H9 (cell line): Measurements from ENCODE around the gene ERC2. TPM values are rescaled to one million over a fixed set of nuclear protein-coding genes. Genes with fewer than 3 reads are reported as not detected.

Experiments
- DNase-seq: peaks from one replicate; pipeline ENCODE4 v3.0.0-alpha.2; 2017
- H2AFZ ChIP-seq: one replicate; pipeline ENCODE4 v1.6.1; 2013; ENCODE audit warnings: mild to moderate bottlenecking, low read length, control low read depth, moderate library complexity
- H2AK5ac ChIP-seq: 2 replicates; pipeline ENCODE4 v1.6.1; 2013; ENCODE audit warnings: low read length, control low read depth, mixed read lengths; ENCODE audit not compliant: insufficient read length
- H2BK120ac ChIP-seq: one replicate; pipeline ENCODE4 v1.6.1; 2013; ENCODE audit warnings: low read depth, mild to moderate bottlenecking, low read length, control low read depth, inconsistent platforms; ENCODE audit not compliant: poor library complexity, severe bottlenecking
- H2BK12ac ChIP-seq: 2 replicates; pipeline ENCODE4 v1.6.1; 2013; ENCODE audit warnings: low read length, control low read depth, mixed read lengths, low read depth; ENCODE audit not compliant: insufficient read length
- H2BK15ac ChIP-seq: 2 replicates; pipeline ENCODE4 v1.6.1; 2013; ENCODE audit warnings: low read depth, low read length, control low read depth
- H2BK20ac ChIP-seq: one replicate; pipeline ENCODE4 v1.6.1; 2013; ENCODE audit warnings: low read depth, mild to moderate bottlenecking, low read length, control low read depth, inconsistent platforms; ENCODE audit not compliant: poor library complexity, severe bottlenecking
- H2BK5ac ChIP-seq: 2 replicates; pipeline ENCODE4 v1.6.1; 2013; ENCODE audit warnings: low read length, control low read depth, mixed read lengths; ENCODE audit not compliant: insufficient read length
- H3K14ac ChIP-seq: 2 replicates; pipeline ENCODE4 v1.6.1; 2013; ENCODE audit warnings: low read length, control low read depth; ENCODE audit not compliant: insufficient read depth
- H3K18ac ChIP-seq: 2 replicates; pipeline ENCODE4 v1.6.1; 2013; ENCODE audit warnings: low read depth, mild to moderate bottlenecking, mixed read lengths, low read length, control low read depth; ENCODE audit not compliant: insufficient read length
- H3K23ac ChIP-seq: 2 replicates; pipeline ENCODE4 v1.6.1; 2013; ENCODE audit warnings: low read length, control low read depth, mixed read lengths, low read depth; ENCODE audit not compliant: insufficient read length
- H3K23me2 ChIP-seq: 2 replicates; pipeline ENCODE4 v1.6.1; 2013; ENCODE audit warnings: low read depth, mild to moderate bottlenecking, mixed read lengths, low read length, control low read depth; ENCODE audit not compliant: insufficient read length, poor library complexity, severe bottlenecking
- H3K27ac ChIP-seq: 2 replicates; pipeline ENCODE4 v1.5.1; 2013; ENCODE audit warnings: low read length, control low read depth, mixed read lengths, low read depth; ENCODE audit not compliant: insufficient read length
- H3K27me3 ChIP-seq: 2 replicates; pipeline ENCODE4 v1.6.1; 2013; ENCODE audit warnings: low read length, control low read depth, inconsistent platforms; ENCODE audit not compliant: insufficient read depth
- H3K4ac ChIP-seq: 2 replicates; pipeline ENCODE4 v1.6.1; 2013; ENCODE audit warnings: low read depth, mild to moderate bottlenecking, control low read depth, inconsistent platforms, low read length, moderate library complexity
- H3K4me1 ChIP-seq: 2 replicates; pipeline ENCODE4 v1.6.1; 2013; ENCODE audit warnings: low read length, control low read depth, inconsistent platforms; ENCODE audit not compliant: insufficient read depth
- H3K4me2 ChIP-seq: 2 replicates; pipeline ENCODE4 v1.6.1; 2013; ENCODE audit warnings: low read length, control low read depth, mixed read lengths; ENCODE audit not compliant: insufficient read length, insufficient read depth
- H3K56ac ChIP-seq: 2 replicates; pipeline ENCODE4 v1.6.1; 2013; ENCODE audit warnings: low read depth, mild to moderate bottlenecking, mixed read lengths, low read length, control low read depth; ENCODE audit not compliant: insufficient read length
- H3K79me1 ChIP-seq: 2 replicates; pipeline ENCODE4 v1.6.1; 2013; ENCODE audit warnings: low read depth, mild to moderate bottlenecking, moderate library complexity, low read length, control low read depth, inconsistent platforms; ENCODE audit not compliant: insufficient read depth, poor library complexity, severe bottlenecking
- H3K79me2 ChIP-seq: 2 replicates; pipeline ENCODE4 v1.6.1; 2013; ENCODE audit warnings: low read length, control low read depth, inconsistent platforms; ENCODE audit not compliant: insufficient read depth
- H3K9ac ChIP-seq: 2 replicates; pipeline ENCODE4 v1.6.1; 2013; ENCODE audit warnings: low read length, control low read depth, mixed read lengths; ENCODE audit not compliant: insufficient read length; ENCODE audit errors: extremely low read depth
- H3K9me3 ChIP-seq: one replicate; pipeline ENCODE4 v1.6.1; 2013; ENCODE audit warnings: low read depth, low read length, inconsistent platforms; ENCODE audit not compliant: control insufficient read depth
- H3T11ph ChIP-seq: one replicate; pipeline ENCODE4 v1.6.1; 2013; ENCODE audit warnings: mild to moderate bottlenecking, low read length, control low read depth, inconsistent platforms
- H4K20me1 ChIP-seq: one replicate; pipeline ENCODE4 v1.6.1; 2013; ENCODE audit not compliant: control insufficient read depth, insufficient read length, insufficient read depth
- H4K5ac ChIP-seq: 2 replicates; pipeline ENCODE4 v1.6.1; 2013; ENCODE audit warnings: low read depth, mild to moderate bottlenecking, mixed read lengths, low read length, control low read depth; ENCODE audit not compliant: insufficient read length
- H4K8ac ChIP-seq: replicated peaks from 2 replicates; pipeline ENCODE4 v1.6.1; 2013; ENCODE audit warnings: low read length, control low read depth, mixed read lengths, low read depth; ENCODE audit not compliant: insufficient read length
- H4K91ac ChIP-seq: 2 replicates; pipeline ENCODE4 v1.6.1; 2013; ENCODE audit warnings: low read depth, mild to moderate bottlenecking, moderate library complexity, mixed read lengths, low read length, control low read depth; ENCODE audit not compliant: insufficient read length
- H3K27ac Mint-ChIP-seq, 3 experiments: 2 replicates in 2 of 3; 3 replicates in 1 of 3; pipeline ENCODE4 v1.8.0; 2020 to 2021; ENCODE audit warnings: mixed read lengths in 3 of 3, mild to moderate bottlenecking in 1 of 3, moderate library complexity in 1 of 3
- H3K27me3 Mint-ChIP-seq: 2 replicates; pipeline ENCODE4 v1.8.0; 2021; ENCODE audit warnings: low read depth, mild to moderate bottlenecking, moderate library complexity, mixed read lengths
- H3K36me3 Mint-ChIP-seq, 3 experiments: 2 replicates in 2 of 3; 3 replicates in 1 of 3; pipeline ENCODE4 v1.8.0; 2020 to 2021; ENCODE audit warnings: low read depth in 3 of 3, mixed read lengths in 3 of 3; ENCODE audit not compliant: insufficient read depth in 1 of 3
- H3K4me1 Mint-ChIP-seq, 2 experiments: 2 replicates each; pipeline ENCODE4 v1.8.0; 2020; ENCODE audit warnings: mixed read lengths in 2 of 2
- H3K4me3 Mint-ChIP-seq, 2 experiments: 2 replicates in 1 of 2; 3 replicates in 1 of 2; pipeline ENCODE4 v1.8.0; 2020 to 2021; ENCODE audit warnings: mild to moderate bottlenecking in 2 of 2, mixed read lengths in 2 of 2, moderate library complexity in 1 of 2
- H3K9me3 Mint-ChIP-seq, 2 experiments: 2 replicates in 1 of 2; 3 replicates in 1 of 2; pipeline ENCODE4 v1.8.0; 2020; ENCODE audit warnings: mild to moderate bottlenecking in 2 of 2, mixed read lengths in 2 of 2, moderate library complexity in 1 of 2
- CTCF ChIP-seq: fragments of 200-600 bp; sonication (generic); conservative IDR thresholded peaks from 3 replicates; pipeline ENCODE4 v1.8.0; 2021; ENCODE audit warnings: antibody characterized with exemption, mild to moderate bottlenecking
- WGBS: extraction: QIAGEN DNeasy Blood & Tissue Kit; methylation state at CpG from one replicate; pipeline ENCODE4 v1.1.7; 2013; ENCODE audit warnings: missing lambda C conversion rate, low lambda C conversion rate, mixed read lengths; ENCODE audit not compliant: insufficient read length; ENCODE audit errors: extremely low coverage; 5-methylcytosine and 5-hydroxymethylcytosine counted together
- total RNA-seq: library from RNA; stranded (reverse); gene quantifications from 2 replicates; pipeline ENCODE4 v1.2.1, GENCODE V29; 2021

Gene ERC2
- total RNA-seq, 1 experiment from 2014 or later: 15.4 TPM

DNA sequence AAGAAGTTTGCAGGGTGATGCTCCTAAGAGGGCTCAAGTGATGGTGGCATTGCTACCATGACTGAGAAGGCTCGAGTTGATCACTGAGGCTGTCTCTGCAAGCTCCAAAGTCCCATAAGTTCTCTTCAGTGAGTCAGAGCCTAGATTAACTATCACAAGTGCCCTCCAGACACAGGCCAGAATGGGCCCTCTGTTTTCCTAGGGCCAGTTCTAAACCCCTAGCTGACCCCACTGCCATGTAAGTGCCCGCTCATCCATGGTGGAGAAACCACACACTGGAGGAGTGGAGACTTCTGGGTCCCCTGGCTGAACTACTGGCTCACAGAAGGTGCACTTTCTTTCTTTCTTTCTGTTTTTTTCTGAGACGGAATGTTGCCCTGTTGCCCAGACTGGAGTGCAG is 893.6 kb downstream of the ERC2 start:
- WGBS: no CpG with 5 or more reads among the region's 3 CpGs
- no peaks in the 10 kb centered on the region for H3K27me3 Mint-ChIP-seq
- no peak for DNase-seq
- H3K18ac ChIP-seq: no peak overlapping the region
- no peak overlapping the region for H3T11ph ChIP-seq
- H2BK120ac ChIP-seq: no peak overlapping the region
- H3K23me2 ChIP-seq: no peaks in the 10 kb centered on the region
- H3K14ac ChIP-seq: no peak overlapping the region
- no peak overlapping the region for H3K27ac ChIP-seq
- no peaks in the 10 kb centered on the region for H3K9me3 ChIP-seq
- no peak overlapping the region for H2BK12ac ChIP-seq
- no peak overlapping the region for H4K91ac ChIP-seq
- H4K5ac ChIP-seq: no peak overlapping the region
- no peak overlapping the region for H3K56ac ChIP-seq
- H3K4me2 ChIP-seq: no peak overlapping the region
- no peak overlapping the region for H2AK5ac ChIP-seq
- H2AFZ ChIP-seq: no peak overlapping the region
- H3K4me3 Mint-ChIP-seq: no peak overlapping the region
- H3K4me1 ChIP-seq: peaks cover 8% of the 10 kb centered on the region; the same call in 1 of the 2 replicates
- no peak overlapping the region for H4K8ac ChIP-seq
- no peak overlapping the region for H3K23ac ChIP-seq
- no peaks in the 10 kb centered on the region for H4K20me1 ChIP-seq
- no peak overlapping the region for H2BK15ac ChIP-seq
- H3K9ac ChIP-seq: no peak overlapping the region
- no peak overlapping the region for H3K4ac ChIP-seq
- H3K27me3 ChIP-seq: no peaks in the 10 kb centered on the region
- H2BK5ac ChIP-seq: no peak overlapping the region
- 0 out of 7 replicates have a peak overlapping the region, but pooled peaks of 1 of the 3 experiments have one; percentile 33 for H3K27ac Mint-ChIP-seq
- H3K79me1 ChIP-seq: no peaks in the 10 kb centered on the region
- peaks cover 32 to 39% of the 10 kb centered on the region in 2 experiments for H3K4me1 Mint-ChIP-seq
- H3K36me3 Mint-ChIP-seq: peaks cover 0 to 3% (median 2%) of the 10 kb centered on the region in 3 experiments; a peak in 3 of 7 replicates
- H2BK20ac ChIP-seq: no peak overlapping the region
- H3K9me3 Mint-ChIP-seq: peaks cover 3% of the 10 kb centered on the region in 2 experiments; a peak in 3 of 5 replicates
- H3K79me2 ChIP-seq: no peaks in the 10 kb centered on the region
- no peak for TF ChIP-seq CTCF
